HG02852 (cell line): Measurements from ENCODE around the gene ZEB2.

Experiments used
- ATAC-seq: cut with Tn5 transposase; IDR thresholded peaks from one replicate; pipeline ENCODE4 v1.9.1; 2021; ENCODE audit warnings: mild to moderate bottlenecking, moderate library complexity; ENCODE audit not compliant: unreplicated experiment

ZEB2 gene

DNA sequence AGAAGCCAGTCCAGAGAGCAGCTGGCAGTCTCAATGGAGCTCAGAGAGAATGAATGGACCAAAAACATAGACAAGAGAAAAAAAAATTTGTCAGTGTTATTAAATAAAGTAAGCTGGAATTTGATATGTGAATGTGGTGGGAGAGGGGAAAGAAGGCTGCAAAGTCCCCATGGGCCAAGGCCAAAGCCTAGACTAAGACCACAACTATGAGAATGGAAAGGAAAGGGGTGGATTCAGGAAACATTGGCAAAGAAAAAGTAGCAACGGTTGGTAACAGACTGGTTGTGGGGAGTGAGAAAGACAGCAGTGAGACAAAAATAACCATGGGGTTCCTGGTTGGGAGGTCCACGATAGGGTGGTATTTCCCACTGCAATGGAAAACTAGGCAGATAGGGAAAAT, 47.0 kb downstream of the ZEB2 start:
- no peak for ATAC-seq

DNA sequence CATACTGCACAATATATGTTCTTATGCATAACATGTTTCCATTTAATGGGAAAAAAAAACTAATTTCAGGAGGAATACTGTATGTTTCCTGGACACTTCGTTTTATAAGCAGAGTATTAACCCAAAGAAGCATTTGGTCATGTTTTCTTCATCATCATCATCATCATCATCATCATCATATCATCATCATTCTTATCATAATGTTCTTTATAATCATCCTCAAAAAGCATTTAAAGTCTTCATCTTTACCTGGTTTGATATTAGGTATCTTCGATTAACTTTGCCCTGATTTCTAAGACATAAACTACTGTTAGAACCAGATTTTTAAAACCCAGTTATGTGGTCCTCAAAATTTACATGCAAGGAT, 47.9 kb downstream of the ZEB2 start:
- ATAC-seq: no peak

- ATAC-seq: peak; percentile 85
Measured at GRCh38 chr2:144471305-144472045, 48.4 kb downstream of the ZEB2 start.

DNA sequence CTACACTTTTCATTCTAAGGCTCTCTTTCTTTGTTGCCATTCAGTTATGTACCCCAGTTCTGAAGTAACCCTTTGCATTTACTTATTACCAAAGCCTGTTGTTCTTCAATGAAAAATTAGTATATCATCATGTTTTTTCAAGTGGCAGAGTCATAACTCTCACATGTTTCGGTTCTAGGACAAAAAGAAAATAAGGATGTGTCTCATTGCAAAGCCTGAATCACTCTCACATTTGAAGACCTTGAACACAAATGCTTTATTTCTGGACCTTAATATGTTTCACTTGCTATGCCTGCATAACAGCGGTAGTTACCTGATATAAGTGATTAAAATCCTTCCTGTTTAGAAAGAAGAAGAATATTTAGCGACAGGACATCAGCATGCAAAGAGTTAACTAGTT, 49.1 kb downstream of the ZEB2 start:
- ATAC-seq: no peak

GRCh38 chr2:144470334-144470733, 49.6 kb downstream of the ZEB2 start:
- ATAC-seq: no peak

DNA sequence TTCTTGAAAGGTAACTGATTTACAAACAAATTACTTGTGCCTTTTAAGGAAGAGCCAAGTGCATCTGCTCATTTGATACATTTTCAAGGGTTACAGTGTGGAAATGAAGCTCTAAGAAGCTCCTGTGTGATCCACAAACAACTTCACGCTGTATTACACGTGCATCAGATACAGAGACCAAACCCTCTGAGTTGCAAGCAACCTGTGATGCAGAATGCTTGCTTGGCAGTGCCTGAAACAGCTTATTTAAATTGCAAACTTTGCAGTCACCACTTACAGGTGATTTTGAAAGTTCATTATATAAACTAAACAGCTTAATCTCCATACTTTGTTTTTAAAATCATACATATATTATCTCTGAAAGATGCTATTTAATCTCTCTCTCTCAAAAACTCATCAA, 50.1 kb downstream of the ZEB2 start:
- no peak for ATAC-seq

- ATAC-seq: no peak
Measured at GRCh38 chr2:144468823-144469595, 50.9 kb downstream of the ZEB2 start.

DNA sequence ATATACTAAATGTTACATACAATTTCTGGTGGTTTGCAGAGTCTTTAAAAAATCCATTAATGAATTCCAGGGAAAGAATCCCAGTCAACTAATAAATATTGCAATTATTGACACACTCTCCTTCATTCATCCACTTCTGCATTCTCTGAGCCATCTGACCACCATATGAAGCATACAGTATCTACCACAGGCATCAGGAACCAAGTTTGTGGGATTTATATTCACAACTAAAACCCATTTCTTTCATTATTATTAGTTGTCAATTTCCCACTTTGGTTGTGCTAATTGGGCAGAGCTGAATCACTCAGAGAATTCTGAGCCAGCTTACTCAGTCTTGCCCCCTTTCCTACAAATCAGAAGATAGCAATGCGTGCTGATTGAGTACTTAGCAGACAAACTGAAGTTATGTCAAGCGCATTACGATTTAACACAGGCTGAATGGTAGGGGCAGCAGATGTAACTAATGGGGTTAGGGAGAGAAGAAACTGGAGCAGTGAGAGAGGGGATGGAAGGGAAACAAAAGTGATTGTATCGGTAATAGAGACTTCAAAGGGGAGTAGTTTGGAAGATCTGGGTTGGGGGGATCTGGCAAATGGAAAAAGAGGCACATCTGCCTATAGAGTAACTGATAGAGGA, 52.3 kb downstream of the ZEB2 start:
- ATAC-seq: no peak

- ATAC-seq: no peak
Measured at GRCh38 chr2:144466637-144467036, 53.3 kb downstream of the ZEB2 start.

- no peak for ATAC-seq
Measured at GRCh38 chr2:144465749-144466148, 54.2 kb downstream of the ZEB2 start.

- no peak for ATAC-seq
Measured at GRCh38 chr2:144464730-144465129, 55.2 kb downstream of the ZEB2 start.

GRCh38 chr2:144463266-144463665, 56.7 kb downstream of the ZEB2 start:
- ATAC-seq: no peak

DNA sequence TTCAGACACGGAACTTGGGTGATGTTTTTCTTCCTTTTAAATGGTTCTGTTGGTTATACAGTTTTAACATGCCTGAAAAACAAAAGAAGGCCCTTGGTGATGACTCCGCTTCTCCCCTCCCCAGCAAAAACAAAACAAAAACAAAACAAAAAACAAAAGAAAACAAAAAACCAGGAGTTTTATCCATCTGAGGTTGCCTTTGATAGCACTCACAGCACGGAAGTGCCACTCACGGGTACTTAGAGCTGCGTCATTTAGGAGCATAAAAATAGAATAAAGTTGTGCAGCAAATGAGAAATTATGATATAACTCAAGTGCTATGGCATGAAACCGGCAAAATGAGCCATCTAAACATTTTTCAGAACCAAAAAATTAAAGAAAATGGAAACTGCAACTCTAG, 57.7 kb downstream of the ZEB2 start:
- no peak for ATAC-seq

- ATAC-seq: no peak
Measured at GRCh38 chr2:144461308-144461766, 58.6 kb downstream of the ZEB2 start.

DNA sequence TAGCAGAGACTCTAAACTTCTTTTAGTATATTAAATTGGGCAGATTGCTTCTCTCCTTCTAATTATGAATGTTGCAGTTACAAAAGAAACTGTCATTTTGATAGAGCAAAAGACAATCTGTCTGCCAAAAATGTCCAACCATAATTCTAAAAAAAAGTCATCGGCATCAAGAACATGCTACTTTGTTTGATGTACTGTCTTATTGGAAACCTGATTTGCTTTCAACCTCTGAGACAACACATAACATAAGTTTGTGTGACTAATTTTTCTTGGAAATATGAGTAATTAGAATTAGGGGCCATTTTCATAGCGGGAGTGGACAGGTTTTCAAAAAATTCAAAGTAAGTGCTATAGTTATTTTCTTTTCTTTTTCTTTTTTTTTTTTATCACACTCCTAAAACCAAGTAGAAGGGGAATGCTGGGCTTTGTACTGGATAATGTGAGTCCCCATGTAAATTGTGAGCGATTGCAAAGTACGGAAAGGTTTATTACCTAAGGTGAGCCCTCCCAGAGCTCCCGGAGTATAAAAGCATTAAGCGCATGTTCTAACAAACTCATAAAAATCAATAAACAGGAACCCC, 59.1 kb downstream of the ZEB2 start:
- no peak for ATAC-seq

- no peak for ATAC-seq
Measured at GRCh38 chr2:144459937-144460336, 60.0 kb downstream of the ZEB2 start.

DNA sequence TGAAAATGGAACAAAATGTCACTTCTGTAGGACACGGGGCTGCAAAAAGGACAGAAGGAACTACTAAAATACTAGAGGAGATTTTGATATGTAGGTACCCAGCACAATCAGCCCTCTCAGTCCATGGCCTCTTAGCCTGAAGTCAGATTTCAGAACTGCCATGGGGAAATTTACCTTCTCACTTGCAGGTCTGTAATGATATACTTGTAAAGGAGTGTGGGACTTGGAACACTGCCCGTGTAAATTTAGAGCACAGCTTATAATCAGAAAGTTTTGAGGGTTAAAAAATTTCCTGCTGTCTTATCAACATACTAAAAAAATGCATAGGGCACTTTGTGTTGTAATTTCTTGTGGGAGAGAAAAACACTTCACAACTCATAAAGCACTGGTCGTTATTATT, 60.6 kb downstream of the ZEB2 start:
- ATAC-seq: no peak

- no peak for ATAC-seq
Measured at GRCh38 chr2:144458541-144458940, 61.4 kb downstream of the ZEB2 start.

- peak; percentile 73 for ATAC-seq
Measured at GRCh38 chr2:144456680-144457079, 63.2 kb downstream of the ZEB2 start.

DNA sequence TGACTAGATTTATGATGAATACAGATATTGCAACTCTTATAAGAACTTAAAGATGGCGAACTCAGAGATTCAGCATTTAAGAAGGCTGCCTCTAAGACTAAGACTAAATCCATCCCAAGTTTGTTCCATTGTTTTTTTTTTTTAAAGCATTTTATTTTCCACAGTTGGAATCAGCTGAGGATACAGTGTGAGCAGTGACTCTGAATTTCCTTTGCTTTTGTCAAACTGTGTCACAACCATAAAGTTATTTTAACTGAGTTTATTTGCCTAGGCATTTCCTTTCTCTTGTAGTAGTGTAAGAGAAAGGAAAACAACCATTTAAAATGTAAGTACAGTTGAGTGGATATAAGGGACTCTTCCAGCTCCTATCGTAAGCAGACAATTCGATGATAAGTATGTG, 63.9 kb downstream of the ZEB2 start:
- no peak for ATAC-seq

DNA sequence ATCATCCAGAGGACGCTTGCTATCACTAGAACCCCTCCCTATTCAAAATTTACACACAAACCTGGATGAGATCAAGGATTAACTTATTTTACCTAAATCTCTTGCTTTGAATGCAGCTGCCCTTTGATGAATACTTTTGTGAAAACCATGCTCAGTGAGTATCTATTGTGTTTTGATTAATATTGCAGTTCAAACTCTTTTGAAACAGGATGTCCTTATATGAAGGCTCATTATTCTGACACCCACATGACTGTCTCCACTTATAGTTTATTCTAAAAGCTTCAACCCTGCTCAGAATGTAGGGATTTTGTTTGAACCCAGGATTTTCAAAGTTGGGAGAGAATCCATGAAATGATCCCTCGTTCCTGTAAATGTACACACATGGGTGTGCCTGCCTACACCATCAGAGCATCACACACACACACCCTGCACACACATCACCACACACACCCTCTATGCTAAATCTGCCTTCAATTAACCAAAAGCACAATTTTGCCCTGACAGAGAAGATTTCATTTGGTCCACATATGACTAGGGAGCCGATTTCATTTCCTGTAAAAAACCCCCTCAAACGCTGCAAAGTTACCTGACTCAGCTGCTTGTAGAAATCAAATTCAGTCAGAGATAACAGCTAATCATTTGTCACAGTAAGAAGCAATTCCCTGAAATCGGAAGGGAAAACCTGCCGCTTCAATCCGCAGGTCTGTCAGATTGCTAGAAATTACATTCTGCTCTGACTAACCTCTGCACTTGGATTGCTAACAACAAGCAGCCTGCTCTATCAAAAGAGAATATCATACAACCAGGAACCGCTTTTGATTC, 65.2 kb downstream of the ZEB2 start:
- ATAC-seq: peak; percentile 57
